GM19351 (cell line): ENCODE results near the gene PPP1R13B.
"Not testable (repeated sequence)": the region's sequence is repeated elsewhere in the genome, so short reads cannot be mapped to it uniquely, and the experiment has no call there.

Experiments used
- ATAC-seq: cut with Tn5 transposase; IDR thresholded peaks from one replicate; pipeline ENCODE4 v1.9.1; 2021; ENCODE audit warnings: mild to moderate bottlenecking, moderate library complexity; ENCODE audit not compliant: unreplicated experiment

The PPP1R13B gene

DNA sequence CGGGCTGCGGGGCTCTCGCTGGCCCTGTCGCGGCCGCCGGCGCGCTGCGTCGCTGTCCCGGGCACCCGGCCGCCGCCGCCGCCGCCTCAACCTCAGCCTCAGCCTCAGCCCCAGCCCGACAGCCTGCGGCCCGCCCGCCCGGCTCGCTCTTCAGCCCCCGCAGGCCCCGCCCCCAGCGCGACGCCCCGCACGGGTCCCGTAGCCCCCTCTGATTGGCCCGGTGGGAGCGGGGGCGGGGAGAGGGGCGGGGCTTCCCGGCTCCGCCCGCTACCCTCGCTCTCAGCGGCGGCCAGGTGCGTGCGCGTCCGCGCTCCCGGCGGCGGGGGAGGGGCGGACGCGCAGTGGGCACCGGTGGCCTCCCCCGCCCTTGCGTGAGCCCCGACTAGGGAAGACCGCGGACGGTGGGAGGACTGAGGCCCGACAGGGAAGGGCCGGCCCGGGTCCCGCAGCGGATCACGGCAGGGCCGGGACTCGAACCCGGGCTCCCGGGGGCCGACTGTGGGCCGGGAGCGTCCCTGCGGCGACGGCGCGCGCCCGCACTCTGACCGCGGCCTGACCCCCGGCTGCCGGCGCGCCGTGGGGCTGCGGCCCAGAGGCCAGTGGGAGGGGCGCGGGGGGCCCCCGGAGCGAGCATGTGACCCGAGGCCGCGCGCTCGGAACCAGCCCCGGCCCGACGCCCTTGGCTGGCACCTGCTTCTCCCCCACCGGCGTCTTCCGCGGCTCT lies at the start of gene PPP1R13B:
Gene PPP1R13B, minus strand, starts transcription at position 125 of the 724 bp plus-strand sequence. CDS start 268 bp downstream, outside the sequence.
- ATAC-seq: peak; percentile 83

- ATAC-seq: no peak
Observed at GRCh38 chr14:103896578-103896977, 49.2 kb upstream of the PPP1R13B start.

- ATAC-seq: no peak
Observed at GRCh38 chr14:103894723-103895059, 47.3 kb upstream of the PPP1R13B start.

- no peak for ATAC-seq
Observed at GRCh38 chr14:103894034-103894722, 46.8 kb upstream of the PPP1R13B start.

GRCh38 chr14:103892247-103892646 lies 44.9 kb upstream of the PPP1R13B start:
- ATAC-seq: no peak

DNA sequence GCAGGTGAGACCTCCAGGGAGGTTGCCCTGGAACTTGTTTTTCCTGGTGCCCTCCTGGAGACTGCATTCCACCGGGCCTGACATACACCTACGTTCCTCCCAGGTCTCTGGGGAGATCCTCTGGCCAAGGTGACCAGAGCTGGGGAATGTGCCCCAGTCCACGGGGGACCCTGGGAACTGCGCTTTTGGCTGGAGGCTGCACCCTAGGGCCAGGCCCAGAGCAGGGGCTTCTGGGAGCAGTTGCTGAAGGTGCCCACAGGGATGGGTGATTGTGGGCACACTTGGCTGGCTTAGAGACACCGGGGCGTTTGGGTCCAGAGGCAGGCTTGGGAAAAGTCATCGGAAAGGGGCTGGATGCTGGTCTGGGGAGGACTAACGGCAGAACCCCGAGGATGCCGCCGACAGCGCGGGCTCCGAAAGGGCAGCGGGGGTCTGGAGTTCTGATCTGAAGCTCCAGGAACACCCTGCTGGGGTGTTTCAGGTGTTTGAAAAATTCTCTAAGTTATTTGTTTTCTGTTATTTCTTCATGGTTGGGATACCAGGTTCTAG lies 44.4 kb upstream of the PPP1R13B start:
- ATAC-seq: no peak

DNA sequence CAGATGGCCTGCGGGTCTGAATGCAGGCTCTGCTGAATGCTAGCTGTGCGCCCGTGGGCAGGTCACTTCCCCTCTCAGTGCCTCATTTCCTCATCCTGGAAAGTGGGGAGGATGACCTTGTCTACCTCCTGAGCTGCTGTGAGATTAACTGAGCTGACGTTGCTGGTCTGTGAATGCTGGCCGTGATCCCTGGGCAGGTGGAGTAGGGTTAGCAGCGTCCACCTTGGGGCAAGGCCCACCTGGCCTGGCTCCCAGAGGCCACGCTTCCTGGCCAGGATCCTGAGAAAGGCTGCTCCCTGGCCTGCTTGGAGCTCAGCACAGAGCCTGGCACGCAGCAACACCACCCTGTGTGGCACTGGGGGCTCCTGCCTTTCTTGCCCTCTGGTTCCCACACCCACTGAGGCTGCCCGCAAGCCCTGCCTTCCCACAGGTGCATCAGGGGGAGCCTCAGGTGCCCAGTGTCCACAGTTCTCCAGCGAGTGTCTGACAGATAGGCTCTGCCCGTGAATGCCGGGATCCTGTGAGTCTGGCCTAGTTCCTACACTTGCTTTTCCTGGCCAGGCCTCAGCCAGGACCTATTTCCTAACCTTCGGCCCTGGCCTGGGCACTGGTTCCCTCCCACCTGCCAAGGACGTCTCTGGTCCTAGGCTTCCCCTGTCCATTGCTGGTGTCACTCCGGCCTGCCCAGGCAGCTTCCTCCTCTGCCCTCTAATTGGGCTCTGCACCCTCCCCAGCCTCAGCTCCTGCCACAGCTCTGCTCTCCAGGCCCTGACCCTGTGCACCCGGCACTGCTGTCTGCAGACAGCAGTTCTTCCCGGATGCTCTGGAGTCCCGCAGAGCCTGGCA lies 43.7 kb upstream of the PPP1R13B start:
- no peak for ATAC-seq

DNA sequence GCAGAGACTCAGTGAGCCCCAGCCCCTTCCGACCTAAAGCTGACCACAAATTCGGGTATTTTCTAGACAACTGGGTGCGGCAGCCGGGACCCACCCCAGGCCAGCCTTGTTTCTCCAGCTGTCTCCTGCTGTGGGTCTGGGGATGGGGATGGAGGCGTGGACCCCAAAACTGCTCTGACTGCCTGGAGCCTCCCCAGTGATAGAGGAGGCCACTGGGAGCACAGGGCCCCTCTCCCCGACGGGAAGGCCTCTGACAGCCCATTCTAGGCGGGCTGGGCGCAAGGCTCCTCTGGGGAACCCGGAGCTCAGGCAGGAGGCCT lies 42.6 kb upstream of the PPP1R13B start:
- no peak for ATAC-seq

GRCh38 chr14:103889313-103890051 lies 42.1 kb upstream of the PPP1R13B start:
- no peak for ATAC-seq

GRCh38 chr14:103889002-103889312 lies 41.6 kb upstream of the PPP1R13B start:
- not testable (repeated sequence) for ATAC-seq

DNA sequence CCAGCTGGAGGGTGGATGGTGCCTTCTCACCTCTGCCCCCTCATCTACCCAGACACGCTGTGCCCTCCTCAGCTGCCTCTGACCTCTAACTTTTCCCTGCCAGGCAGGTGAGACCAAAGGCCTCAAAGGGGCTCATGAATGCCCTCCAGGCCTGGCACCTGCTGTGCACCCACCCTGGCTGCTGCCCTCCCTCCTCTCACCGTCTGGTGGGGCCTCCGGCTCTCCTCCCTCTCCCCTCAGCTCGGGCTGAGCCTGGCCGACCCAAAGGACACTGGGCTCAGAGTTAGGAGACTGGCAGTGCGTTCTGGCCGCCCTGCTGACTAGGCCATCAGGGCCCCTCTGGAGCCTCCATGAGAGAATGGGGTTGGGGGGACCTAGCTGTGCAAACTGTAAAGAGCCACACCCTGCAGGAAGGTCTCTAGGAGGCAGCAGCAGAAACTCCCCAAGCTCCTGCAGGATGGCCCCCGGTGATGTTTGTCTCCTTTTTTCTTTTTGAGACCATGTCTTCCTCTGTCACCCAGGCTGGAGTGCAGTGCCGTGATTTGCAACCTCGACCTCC lies 40.3 kb upstream of the PPP1R13B start:
- ATAC-seq: no peak

DNA sequence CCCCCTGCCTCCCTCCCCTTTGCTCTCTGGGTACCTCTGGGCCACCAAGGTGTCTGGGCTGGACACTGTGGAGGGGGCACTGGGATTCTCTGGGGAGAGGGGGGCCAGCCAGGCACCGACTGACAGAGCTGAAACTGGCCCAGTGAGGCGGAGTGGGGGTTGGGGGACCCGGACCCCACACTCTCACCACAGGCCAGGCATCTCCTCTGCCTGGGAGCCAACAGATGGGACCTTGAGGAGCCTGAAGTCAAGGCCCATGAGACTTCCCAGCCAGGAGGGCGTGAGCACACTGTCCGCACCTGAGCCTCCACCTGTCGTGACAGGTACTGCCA lies 39.8 kb upstream of the PPP1R13B start:
- no peak for ATAC-seq

- no peak for ATAC-seq
Observed at GRCh38 chr14:103886304-103887169, 39.2 kb upstream of the PPP1R13B start.

DNA sequence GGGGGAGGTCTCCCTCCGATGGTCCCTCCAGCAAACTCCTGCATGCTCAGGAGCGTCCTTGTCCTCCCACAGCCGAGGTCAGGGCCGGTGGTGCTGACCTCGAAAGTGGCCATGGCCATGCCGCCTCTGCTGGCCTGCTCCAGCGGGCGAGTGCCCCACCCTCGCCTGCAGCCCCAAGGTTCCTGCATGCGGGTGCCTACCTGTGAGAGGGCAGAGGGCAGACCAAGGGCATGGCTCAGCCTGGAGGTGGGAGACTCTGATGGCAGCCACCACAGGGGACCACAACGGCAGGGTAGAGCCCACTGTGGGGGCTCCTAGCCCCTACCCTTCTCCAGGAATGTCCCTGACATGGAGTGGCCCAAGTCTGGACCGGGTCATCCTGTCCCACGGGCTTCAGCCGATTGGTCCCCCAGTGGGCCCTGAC lies 38.1 kb upstream of the PPP1R13B start:
- ATAC-seq: no peak

GRCh38 chr14:103884854-103885253 lies 37.5 kb upstream of the PPP1R13B start:
- no peak for ATAC-seq

GRCh38 chr14:103883263-103883523 lies 35.8 kb upstream of the PPP1R13B start:
- no peak for ATAC-seq

DNA sequence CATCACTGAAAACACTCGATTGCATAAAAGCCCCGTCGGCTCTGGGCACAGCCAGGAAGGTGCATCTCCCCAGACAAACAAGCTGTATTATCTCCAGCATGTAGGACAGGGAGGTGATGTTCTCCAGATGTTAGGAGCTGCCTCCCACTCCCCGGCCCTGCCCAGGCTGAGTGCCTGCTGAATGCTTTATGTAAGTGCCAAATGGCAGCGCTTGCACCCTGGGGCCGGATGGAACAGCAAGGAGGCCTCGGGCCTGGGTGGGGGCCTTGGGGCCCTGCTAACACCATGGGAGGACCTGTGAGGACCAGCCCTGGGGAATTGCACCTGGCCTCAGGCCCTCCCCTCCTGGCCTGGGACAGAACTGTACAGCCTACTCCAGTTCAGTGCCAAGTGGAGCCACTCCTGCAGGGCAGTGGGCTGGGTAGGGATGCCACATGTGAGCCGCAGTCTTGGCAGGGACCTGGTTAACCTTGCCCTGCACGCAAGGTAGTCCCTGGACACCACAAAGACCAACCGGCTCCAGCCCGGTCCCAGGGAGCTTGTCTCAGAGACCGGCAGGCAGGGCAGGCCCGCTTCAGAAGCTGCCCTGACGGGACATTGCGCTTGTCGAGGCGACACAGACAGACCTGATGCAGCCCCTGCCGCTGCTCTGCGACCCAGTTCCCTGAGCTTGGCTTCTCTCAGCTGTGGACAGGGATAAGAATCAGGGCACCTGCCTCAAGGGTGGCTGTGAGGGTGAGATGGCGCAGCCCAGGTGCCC lies 35.3 kb upstream of the PPP1R13B start:
- no peak for ATAC-seq

DNA sequence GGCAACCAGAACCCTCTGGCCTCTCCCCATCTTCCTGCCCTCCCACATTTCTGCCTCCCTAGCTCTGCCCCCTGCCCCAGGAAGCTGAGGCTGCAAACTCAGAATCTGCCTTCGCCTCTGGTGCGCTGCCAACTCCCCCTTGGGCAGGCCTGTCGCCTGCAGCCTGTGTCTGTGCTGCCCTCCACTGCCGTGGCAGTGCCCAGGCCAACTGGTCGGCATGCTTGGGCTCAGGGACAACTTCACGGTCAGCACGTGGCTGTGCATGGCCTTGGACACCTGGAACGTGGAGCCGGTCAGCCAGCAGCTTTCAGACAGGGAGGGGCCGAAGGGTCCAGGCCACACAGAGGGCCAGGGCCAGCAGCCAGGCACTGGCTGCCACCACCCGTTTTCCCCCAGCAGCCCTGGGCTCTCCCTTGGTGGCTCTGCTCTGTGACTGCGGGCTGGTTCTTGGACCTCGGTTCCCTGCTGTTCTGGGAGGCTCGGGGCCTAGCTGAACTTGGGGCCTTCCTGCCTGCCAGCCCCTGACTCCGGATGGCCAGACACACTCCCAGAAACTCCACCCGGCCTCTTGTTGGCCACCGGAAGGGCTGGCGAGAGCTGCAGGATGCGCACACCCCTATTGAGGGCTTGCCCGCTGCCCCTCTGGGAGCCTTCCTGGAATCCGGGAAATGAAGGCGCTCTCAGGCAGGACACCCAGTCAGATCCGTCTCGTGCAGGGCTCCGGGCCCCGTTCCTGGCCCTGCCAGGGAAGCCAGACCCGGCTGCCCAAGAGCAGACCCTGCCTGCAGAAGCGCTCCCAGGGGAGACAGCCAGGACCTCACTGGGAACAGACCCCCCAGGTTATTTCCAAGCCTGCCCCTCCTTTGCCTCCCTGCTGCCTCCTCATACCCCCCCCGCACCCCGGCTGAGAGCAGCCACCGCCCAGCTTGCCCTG lies 34.2 kb upstream of the PPP1R13B start:
- no peak for ATAC-seq
